ENCODE data around the gene EDNRB.

EDNRB gene

DNA sequence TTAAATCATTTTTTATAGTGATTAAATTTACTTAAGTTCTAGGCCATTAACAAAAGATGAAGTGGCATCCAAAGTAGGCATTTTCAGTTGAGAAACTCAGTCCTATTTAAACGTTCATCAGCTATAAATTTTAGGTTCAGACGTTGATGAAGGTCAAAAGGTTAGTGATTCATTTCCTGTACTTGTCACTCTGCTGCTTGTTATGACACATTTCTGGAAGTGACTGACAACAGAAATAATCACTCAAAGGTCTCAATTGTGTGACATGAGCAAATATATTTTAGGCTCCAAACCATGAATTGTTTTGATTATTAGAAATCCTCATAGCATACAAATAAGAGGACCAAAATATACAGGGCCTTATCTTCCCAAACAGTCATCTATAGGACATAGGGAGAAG lies 10.3 kb upstream of the EDNRB start:
- Histone ChIP-seq H2AFZ (ENCODE audit: low read length) (no peak overlapping the region), H3K4me2 (ENCODE audit: low read depth, low read length, poor library complexity, severe bottlenecking) (no peak overlapping the region), H3K4me3 (ENCODE audit: low read length, poor library complexity, severe bottlenecking) (no peak overlapping the region), H3F3A (ENCODE audit: low read depth) (no peaks in the 10 kb centered on the region), H3K36me3 (ENCODE audit: insufficient read depth, low read length) (no peaks in the 10 kb centered on the region), H3K79me2 (ENCODE audit: insufficient read depth, low read length) (no peaks in the 10 kb centered on the region), H3K9me2 (replicated peaks; ENCODE audit: low read depth, low read length) (no peaks in the 10 kb centered on the region), H4K20me1 (ENCODE audit: insufficient read depth, low read length, poor library complexity, severe bottlenecking) (no peaks in the 10 kb centered on the region), H3K9ac (ENCODE audit: low read depth, low read length, poor library complexity, severe bottlenecking) (no peak overlapping the region), H3K4me1 (ENCODE audit: insufficient read depth, low read length, poor library complexity, severe bottlenecking) (peaks cover 13% of the 10 kb centered on the region), H3K27me3 (ENCODE audit: insufficient read depth, low read length, poor library complexity, severe bottlenecking) (no peaks in the 10 kb centered on the region), H3K9me3 (ENCODE audit: insufficient read depth, low read depth, low read length) (no peaks in the 10 kb centered on the region)
- TF ChIP-seq, protein P1, sequence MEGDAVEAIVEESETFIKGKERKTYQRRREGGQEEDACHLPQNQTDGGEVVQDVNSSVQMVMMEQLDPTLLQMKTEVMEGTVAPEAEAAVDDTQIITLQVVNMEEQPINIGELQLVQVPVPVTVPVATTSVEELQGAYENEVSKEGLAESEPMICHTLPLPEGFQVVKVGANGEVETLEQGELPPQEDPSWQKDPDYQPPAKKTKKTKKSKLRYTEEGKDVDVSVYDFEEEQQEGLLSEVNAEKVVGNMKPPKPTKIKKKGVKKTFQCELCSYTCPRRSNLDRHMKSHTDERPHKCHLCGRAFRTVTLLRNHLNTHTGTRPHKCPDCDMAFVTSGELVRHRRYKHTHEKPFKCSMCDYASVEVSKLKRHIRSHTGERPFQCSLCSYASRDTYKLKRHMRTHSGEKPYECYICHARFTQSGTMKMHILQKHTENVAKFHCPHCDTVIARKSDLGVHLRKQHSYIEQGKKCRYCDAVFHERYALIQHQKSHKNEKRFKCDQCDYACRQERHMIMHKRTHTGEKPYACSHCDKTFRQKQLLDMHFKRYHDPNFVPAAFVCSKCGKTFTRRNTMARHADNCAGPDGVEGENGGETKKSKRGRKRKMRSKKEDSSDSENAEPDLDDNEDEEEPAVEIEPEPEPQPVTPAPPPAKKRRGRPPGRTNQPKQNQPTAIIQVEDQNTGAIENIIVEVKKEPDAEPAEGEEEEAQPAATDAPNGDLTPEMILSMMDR (conservative IDR thresholded peaks at IDR 0.05; ENCODE audit: low read length) = no peak
- TF ChIP-seq EZH2phosphoT487 (IDR thresholded peaks at IDR 0.05; ENCODE audit: borderline replicate concordance) = no peak

DNA sequence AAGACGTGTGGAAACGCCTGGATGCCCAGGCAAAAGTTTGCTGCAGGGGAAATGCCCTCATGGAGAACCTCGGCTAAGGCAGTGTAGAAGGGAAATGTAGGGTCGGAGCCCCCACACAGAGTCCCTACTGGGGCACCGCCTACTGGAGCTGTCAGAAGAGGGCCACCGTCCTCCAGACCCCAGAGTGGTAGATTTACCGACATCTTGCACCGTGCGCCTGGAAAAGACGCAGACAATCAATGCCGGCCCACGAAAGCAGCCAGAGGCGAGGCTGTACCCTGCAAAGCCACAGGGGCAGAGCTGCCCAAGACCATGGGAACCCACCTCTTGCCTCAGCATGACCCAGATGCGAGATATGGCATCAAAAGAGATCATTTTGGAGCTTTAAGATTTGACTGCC lies 7.0 kb upstream of the EDNRB start:
- no peak for TF ChIP-seq EZH2phosphoT487 (IDR thresholded peaks at IDR 0.05; ENCODE audit: borderline replicate concordance)
- TF ChIP-seq, protein P1 (conservative IDR thresholded peaks at IDR 0.05; ENCODE audit: low read length) = no peak
- Histone ChIP-seq H3K27me3 (ENCODE audit: insufficient read depth, low read length, poor library complexity, severe bottlenecking) (no peaks in the 10 kb centered on the region), H3K4me1 (ENCODE audit: insufficient read depth, low read length, poor library complexity, severe bottlenecking) (peaks cover 13% of the 10 kb centered on the region), H3K4me2 (ENCODE audit: low read depth, low read length, poor library complexity, severe bottlenecking) (no peak overlapping the region), H3F3A (ENCODE audit: low read depth) (no peaks in the 10 kb centered on the region), H3K36me3 (ENCODE audit: insufficient read depth, low read length) (no peaks in the 10 kb centered on the region), H3K4me3 (ENCODE audit: low read length, poor library complexity, severe bottlenecking) (no peak overlapping the region), H3K9ac (ENCODE audit: low read depth, low read length, poor library complexity, severe bottlenecking) (no peak overlapping the region), H3K79me2 (ENCODE audit: insufficient read depth, low read length) (no peaks in the 10 kb centered on the region), H3K9me3 (ENCODE audit: insufficient read depth, low read depth, low read length) (no peaks in the 10 kb centered on the region), H2AFZ (ENCODE audit: low read length) (no peak overlapping the region), H4K20me1 (ENCODE audit: insufficient read depth, low read length, poor library complexity, severe bottlenecking) (no peaks in the 10 kb centered on the region), H3K9me2 (replicated peaks; ENCODE audit: low read depth, low read length) (no peaks in the 10 kb centered on the region)

DNA sequence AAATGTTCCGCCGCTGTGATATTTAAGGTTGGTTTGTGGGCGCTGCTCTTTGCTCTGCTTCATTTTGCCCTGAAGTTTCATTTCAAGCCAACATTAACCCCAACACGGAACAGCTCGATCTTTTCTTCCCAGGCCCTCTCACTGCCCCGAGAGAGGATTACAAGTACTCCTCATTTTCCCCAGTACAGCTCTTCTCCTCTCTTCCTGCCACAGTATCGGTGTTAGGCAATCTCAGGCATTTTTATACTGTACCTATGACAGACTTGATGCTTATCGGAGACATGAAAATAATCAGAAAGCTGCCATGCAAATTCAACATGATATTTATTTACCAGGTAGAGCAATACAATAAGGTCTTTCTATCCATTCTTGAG lies 1.3 kb upstream of the EDNRB start:
- no peak for TF ChIP-seq EZH2phosphoT487 (IDR thresholded peaks at IDR 0.05; ENCODE audit: borderline replicate concordance)
- TF ChIP-seq, protein P1 (conservative IDR thresholded peaks at IDR 0.05; ENCODE audit: low read length) = no peak
- H3K9me2 ChIP-seq (replicated peaks; ENCODE audit: low read depth, low read length) = no peaks in the 10 kb centered on the region
- no peak overlapping the region for H3K4me3 ChIP-seq (ENCODE audit: low read length, poor library complexity, severe bottlenecking)
- no peaks in the 10 kb centered on the region; the same call in 1 of the 2 replicates for H3K9me3 ChIP-seq (ENCODE audit: insufficient read depth, low read depth, low read length)
- H3K79me2 ChIP-seq (ENCODE audit: insufficient read depth, low read length) = no peaks in the 10 kb centered on the region
- H2AFZ ChIP-seq (ENCODE audit: low read length) = no peak overlapping the region
- no peaks in the 10 kb centered on the region for H3F3A ChIP-seq (ENCODE audit: low read depth)
- no peaks in the 10 kb centered on the region for H3K4me1 ChIP-seq (ENCODE audit: insufficient read depth, low read length, poor library complexity, severe bottlenecking)
- H3K4me2 ChIP-seq (ENCODE audit: low read depth, low read length, poor library complexity, severe bottlenecking) = no peak overlapping the region
- H3K36me3 ChIP-seq (ENCODE audit: insufficient read depth, low read length) = no peaks in the 10 kb centered on the region
- no peaks in the 10 kb centered on the region for H3K27me3 ChIP-seq (ENCODE audit: insufficient read depth, low read length, poor library complexity, severe bottlenecking)
- H4K20me1 ChIP-seq (ENCODE audit: insufficient read depth, low read length, poor library complexity, severe bottlenecking) = no peaks in the 10 kb centered on the region
- no peak overlapping the region for H3K9ac ChIP-seq (ENCODE audit: low read depth, low read length, poor library complexity, severe bottlenecking)

Data from Loucy (cell line).